ENCODE results near the gene TRPM8.
"Not testable (repeated sequence)": the region's sequence is repeated elsewhere in the genome, so short reads cannot be mapped to it uniquely, and the experiment has no call there.

TRPM8 gene

GRCh38 chr2:233917116-233917515 lies at the start of gene TRPM8:
TSS of gene TRPM8 (plus strand) at chr2:233917373. CDS start at chr2:233926538, 9,165 bp downstream.
- Histone ChIP-seq H3K27me3 (ENCODE audit: insufficient read depth, low read length) (no peaks in the 10 kb centered on the region), H3K4me3 (ENCODE audit: low read length) (no peak within 1 kb of the TSS), H3K27ac (ENCODE audit: low read length) (no peak within 1 kb of the TSS)

GRCh38 chr2:233867993-233868532 lies 49.1 kb upstream of the TRPM8 start, which contains the start of gene MSL3B:
TSS of gene MSL3B (minus strand) at chr2:233868386.
- H3K9ac ChIP-seq (ENCODE audit: low read depth, low read length): peak within 1 kb of the TSS; percentile 86; the same call in 1 of the 2 replicates
- peaks cover 11% of the 10 kb centered on the region for H3K36me3 ChIP-seq (ENCODE audit: insufficient read depth, low read depth, low read length)
- H3K4me3 ChIP-seq (ENCODE audit: low read length): peak within 1 kb of the TSS; percentile 93
- no peaks in the 10 kb centered on the region for H3K4me1 ChIP-seq (ENCODE audit: insufficient read depth, low read length)
- peak within 1 kb of the TSS; percentile 61 for H3K27ac ChIP-seq (ENCODE audit: low read length)
- peaks cover 4% of the 10 kb centered on the region; the same call in 1 of the 2 replicates for H3K9me3 ChIP-seq (ENCODE audit: insufficient read depth, low read depth, low read length)
- H3K27me3 ChIP-seq (ENCODE audit: insufficient read depth, low read length): peaks cover 24% of the 10 kb centered on the region

More at GRCh38 chr2:233917116-233917515, at the start of gene TRPM8:
- Histone ChIP-seq H3K9ac (ENCODE audit: low read depth, low read length) (no peak within 1 kb of the TSS), H3K9me3 (ENCODE audit: insufficient read depth, low read depth, low read length) (no peaks in the 10 kb centered on the region), H3K36me3 (ENCODE audit: insufficient read depth, low read depth, low read length) (no peaks in the 10 kb centered on the region), H3K4me1 (ENCODE audit: insufficient read depth, low read length) (no peaks in the 10 kb centered on the region)

- peaks cover 5% of the 10 kb centered on the region; the same call in 1 of the 2 replicates for H3K36me3 ChIP-seq (ENCODE audit: insufficient read depth, low read depth, low read length)
- no peak overlapping the region for H3K4me3 ChIP-seq (ENCODE audit: low read length)
- no peaks in the 10 kb centered on the region for H3K4me1 ChIP-seq (ENCODE audit: insufficient read depth, low read length)
- H3K9ac ChIP-seq (ENCODE audit: low read depth, low read length): no peak overlapping the region
- peaks cover 38% of the 10 kb centered on the region for H3K27me3 ChIP-seq (ENCODE audit: insufficient read depth, low read length)
- no peak overlapping the region for H3K27ac ChIP-seq (ENCODE audit: low read length)
- H3K9me3 ChIP-seq (ENCODE audit: insufficient read depth, low read depth, low read length): peaks cover 4% of the 10 kb centered on the region; the same call in 1 of the 2 replicates
Measured at GRCh38 chr2:233871432-233871831, 45.7 kb upstream of the TRPM8 start.

- peaks cover 38% of the 10 kb centered on the region for H3K27me3 ChIP-seq (ENCODE audit: insufficient read depth, low read length)
- H3K4me1 ChIP-seq (ENCODE audit: insufficient read depth, low read length); H3K27ac ChIP-seq (ENCODE audit: low read length); H3K9ac ChIP-seq (ENCODE audit: low read depth, low read length); H3K4me3 ChIP-seq (ENCODE audit: low read length); H3K9me3 ChIP-seq (ENCODE audit: insufficient read depth, low read depth, low read length); H3K36me3 ChIP-seq (ENCODE audit: insufficient read depth, low read depth, low read length): not testable (repeated sequence)
Measured at GRCh38 chr2:233872125-233872524, 45.0 kb upstream of the TRPM8 start.

- Histone ChIP-seq H3K27ac (ENCODE audit: low read length) (no peak overlapping the region), H3K4me3 (ENCODE audit: low read length) (no peak overlapping the region), H3K4me1 (ENCODE audit: insufficient read depth, low read length) (no peaks in the 10 kb centered on the region), H3K9ac (ENCODE audit: low read depth, low read length) (no peak overlapping the region), H3K9me3 (ENCODE audit: insufficient read depth, low read depth, low read length) (peaks cover 19% of the 10 kb centered on the region), H3K27me3 (ENCODE audit: insufficient read depth, low read length) (no peaks in the 10 kb centered on the region), H3K36me3 (ENCODE audit: insufficient read depth, low read depth, low read length) (no peaks in the 10 kb centered on the region)
Measured at GRCh38 chr2:233882353-233882752, 34.8 kb upstream of the TRPM8 start.

- Histone ChIP-seq H3K27ac (ENCODE audit: low read length) (no peak overlapping the region), H3K4me3 (ENCODE audit: low read length) (no peak overlapping the region), H3K9ac (ENCODE audit: low read depth, low read length) (no peak overlapping the region), H3K36me3 (ENCODE audit: insufficient read depth, low read depth, low read length) (no peaks in the 10 kb centered on the region), H3K4me1 (ENCODE audit: insufficient read depth, low read length) (no peaks in the 10 kb centered on the region), H3K27me3 (ENCODE audit: insufficient read depth, low read length) (no peaks in the 10 kb centered on the region), H3K9me3 (ENCODE audit: insufficient read depth, low read depth, low read length) (no peaks in the 10 kb centered on the region)
Measured at GRCh38 chr2:233892793-233893192, 24.4 kb upstream of the TRPM8 start.

- H3K27ac ChIP-seq (ENCODE audit: low read length); H3K9ac ChIP-seq (ENCODE audit: low read depth, low read length); H3K36me3 ChIP-seq (ENCODE audit: insufficient read depth, low read depth, low read length); H3K9me3 ChIP-seq (ENCODE audit: insufficient read depth, low read depth, low read length); H3K27me3 ChIP-seq (ENCODE audit: insufficient read depth, low read length); H3K4me1 ChIP-seq (ENCODE audit: insufficient read depth, low read length); H3K4me3 ChIP-seq (ENCODE audit: low read length): not testable (repeated sequence)
Measured at GRCh38 chr2:233896253-233896652, 20.9 kb upstream of the TRPM8 start.

- Histone ChIP-seq H3K27me3 (ENCODE audit: insufficient read depth, low read length) (no peaks in the 10 kb centered on the region; the same call in 1 of the 2 replicates), H3K4me3 (ENCODE audit: low read length) (no peak overlapping the region), H3K9ac (ENCODE audit: low read depth, low read length) (no peak overlapping the region), H3K9me3 (ENCODE audit: insufficient read depth, low read depth, low read length) (no peaks in the 10 kb centered on the region), H3K4me1 (ENCODE audit: insufficient read depth, low read length) (no peaks in the 10 kb centered on the region), H3K36me3 (ENCODE audit: insufficient read depth, low read depth, low read length) (no peaks in the 10 kb centered on the region), H3K27ac (ENCODE audit: low read length) (no peak overlapping the region)
Measured at GRCh38 chr2:233901367-233901766, 15.8 kb upstream of the TRPM8 start.

GRCh38 chr2:233901884-233902283 lies 15.3 kb upstream of the TRPM8 start:
- Histone ChIP-seq H3K27me3 (ENCODE audit: insufficient read depth, low read length) (no peaks in the 10 kb centered on the region; the same call in 1 of the 2 replicates), H3K9ac (ENCODE audit: low read depth, low read length) (no peak overlapping the region), H3K36me3 (ENCODE audit: insufficient read depth, low read depth, low read length) (no peaks in the 10 kb centered on the region), H3K4me3 (ENCODE audit: low read length) (no peak overlapping the region), H3K27ac (ENCODE audit: low read length) (no peak overlapping the region), H3K4me1 (ENCODE audit: insufficient read depth, low read length) (no peaks in the 10 kb centered on the region), H3K9me3 (ENCODE audit: insufficient read depth, low read depth, low read length) (no peaks in the 10 kb centered on the region)

GRCh38 chr2:233905945-233906344 lies 11.2 kb upstream of the TRPM8 start:
- H3K27ac ChIP-seq (ENCODE audit: low read length): no peak overlapping the region
- no peaks in the 10 kb centered on the region for H3K9me3 ChIP-seq (ENCODE audit: insufficient read depth, low read depth, low read length)
- H3K4me3 ChIP-seq (ENCODE audit: low read length): no peak overlapping the region
- H3K9ac ChIP-seq (ENCODE audit: low read depth, low read length): no peak overlapping the region
- H3K4me1 ChIP-seq (ENCODE audit: insufficient read depth, low read length): no peaks in the 10 kb centered on the region
- H3K36me3 ChIP-seq (ENCODE audit: insufficient read depth, low read depth, low read length): no peaks in the 10 kb centered on the region
- H3K27me3 ChIP-seq (ENCODE audit: insufficient read depth, low read length): no peaks in the 10 kb centered on the region; the same call in 1 of the 2 replicates

- Histone ChIP-seq H3K27ac (ENCODE audit: low read length) (no peak overlapping the region), H3K9ac (ENCODE audit: low read depth, low read length) (no peak overlapping the region), H3K36me3 (ENCODE audit: insufficient read depth, low read depth, low read length) (no peaks in the 10 kb centered on the region), H3K4me1 (ENCODE audit: insufficient read depth, low read length) (no peaks in the 10 kb centered on the region), H3K27me3 (ENCODE audit: insufficient read depth, low read length) (no peaks in the 10 kb centered on the region; the same call in 1 of the 2 replicates), H3K9me3 (ENCODE audit: insufficient read depth, low read depth, low read length) (no peaks in the 10 kb centered on the region), H3K4me3 (ENCODE audit: low read length) (no peak overlapping the region)
Measured at GRCh38 chr2:233907627-233908026, 9.5 kb upstream of the TRPM8 start.

GRCh38 chr2:233912691-233913423 lies 4.3 kb upstream of the TRPM8 start:
- H3K9ac ChIP-seq (ENCODE audit: low read depth, low read length): no peak overlapping the region
- no peaks in the 10 kb centered on the region; the same call in 1 of the 2 replicates for H3K27me3 ChIP-seq (ENCODE audit: insufficient read depth, low read length)
- no peaks in the 10 kb centered on the region for H3K36me3 ChIP-seq (ENCODE audit: insufficient read depth, low read depth, low read length)
- H3K4me1 ChIP-seq (ENCODE audit: insufficient read depth, low read length): no peaks in the 10 kb centered on the region
- H3K4me3 ChIP-seq (ENCODE audit: low read length): no peak overlapping the region
- H3K27ac ChIP-seq (ENCODE audit: low read length): no peak overlapping the region
- no peaks in the 10 kb centered on the region for H3K9me3 ChIP-seq (ENCODE audit: insufficient read depth, low read depth, low read length)
